K562 (cell line): ENCODE measurements around the gene C17orf113. TPM values are rescaled to one million over a fixed set of nuclear protein-coding genes. Genes with fewer than 3 reads are reported as not detected.

Experiments used
- BCL6 ChIP-seq: fragments of 250-450 bp; sonication (Bioruptor Pico); IDR thresholded peaks from 2 replicates; pipeline ENCODE4 v1.4.0; 2020
- CGGBP1 ChIP-seq: fragments of 250-450 bp; sonication (Bioruptor Pico); IDR thresholded peaks from 2 replicates; pipeline ENCODE4 v1.9.0; 2021; ENCODE audit warnings: mild to moderate bottlenecking
- CHD1 ChIP-seq: fragments of 200-600 bp; sonication (generic); IDR thresholded peaks from one replicate; pipeline ENCODE4 v1.6.1; 2012; ENCODE audit warnings: mild to moderate bottlenecking, moderate library complexity, low read length, inconsistent platforms
- E2F6 ChIP-seq, 2 experiments: IDR thresholded peaks; 2 replicates each; pipeline ENCODE4 v1.6.1; 2011; ENCODE audit warnings: borderline replicate concordance in 1 of 2, control low read depth in 1 of 2, low read depth in 1 of 2, low read length in 1 of 2, mild to moderate bottlenecking in 1 of 2, mixed read lengths in 1 of 2, moderate library complexity in 1 of 2; ENCODE audit not compliant: insufficient read depth in 1 of 2, insufficient read length in 1 of 2, poor library complexity in 1 of 2, severe bottlenecking in 1 of 2; ENCODE audit errors: extremely low read depth in 1 of 2
- ETS1 ChIP-seq: conservative IDR thresholded peaks from 2 replicates; pipeline ENCODE4 v1.6.1; 2011; ENCODE audit warnings: low read depth, mild to moderate bottlenecking, low read length; ENCODE audit not compliant: control insufficient read depth
- IRF2 ChIP-seq: sonication (generic); formaldehyde crosslinking; IDR thresholded peaks from 2 replicates; pipeline ENCODE4 v1.8.1; 2022; ENCODE audit warnings: mild to moderate bottlenecking, missing genetic modification reagents
- MECOM ChIP-seq: fragments of 250-450 bp; sonication (Bioruptor Pico); IDR thresholded peaks from 2 replicates; pipeline ENCODE4 v1.8.0; 2022; ENCODE audit warnings: inconsistent platforms
- NBN ChIP-seq: fragments of 450-650 bp; IDR thresholded peaks from 2 replicates; pipeline ENCODE4 v1.6.1; 2016; ENCODE audit warnings: low read depth, mild to moderate bottlenecking
- PTBP1 ChIP-seq: fragments of 200-400 bp; formaldehyde crosslinking; IDR thresholded peaks from 2 replicates; pipeline ENCODE4 v1.6.1; 2017; ENCODE audit warnings: low read depth, low read length
- SFPQ ChIP-seq: fragments of 200-400 bp; formaldehyde crosslinking; IDR thresholded peaks from 2 replicates; pipeline ENCODE4 v1.6.1; 2017; ENCODE audit warnings: mild to moderate bottlenecking, low read depth, low read length, moderate library complexity
- SRSF7 ChIP-seq: fragments of 200-400 bp; formaldehyde crosslinking; optimal IDR thresholded peaks from 2 replicates; pipeline ENCODE3; 2017; ENCODE audit warnings: mild to moderate bottlenecking, low read depth, low read length
- STAT5A ChIP-seq: IDR thresholded peaks from 2 replicates; pipeline ENCODE4 v1.6.1; 2012; ENCODE audit warnings: low read length, inconsistent platforms, borderline replicate concordance
- ZBTB34 ChIP-seq: fragments of 250-450 bp; sonication (Bioruptor Pico); IDR thresholded peaks from 2 replicates; pipeline ENCODE4 v1.8.0; 2021; ENCODE audit warnings: mild to moderate bottlenecking, moderate library complexity
- ZFP91 ChIP-seq: sonication (generic); formaldehyde crosslinking; IDR thresholded peaks from 2 replicates; pipeline ENCODE4 v1.8.0; 2022; ENCODE audit warnings: mild to moderate bottlenecking, missing genetic modification reagents
- ZNF274 ChIP-seq: IDR thresholded peaks from 2 replicates; pipeline ENCODE4 v1.6.1; 2011; ENCODE audit warnings: low read depth, mild to moderate bottlenecking, low read length, moderate library complexity, borderline replicate concordance
- ZNF280B ChIP-seq: fragments of 250-450 bp; sonication (Bioruptor Pico); IDR thresholded peaks from 2 replicates; pipeline ENCODE4 v1.5.1; 2021; ENCODE audit warnings: mild to moderate bottlenecking
- ZNF785 ChIP-seq: fragments of 250-450 bp; sonication (Bioruptor Pico); IDR thresholded peaks from 2 replicates; pipeline ENCODE4 v1.4.0; 2020; ENCODE audit warnings: mild to moderate bottlenecking
- polyA plus RNA-seq, 8 experiments: library from polyadenylated mRNA; depleted of rRNA in 4 of 8; stranded (reverse) in 5 of 8; unstranded in 3 of 8; fragments of >200 nt; fragmentation: Nextera tagmentation in 2 of 8; fragmentation: Illumina TruSeq in 1 of 8; extraction: Ambion mirVana in 2 of 8; extraction: Trizol in 1 of 8; gene quantifications; 2 replicates each; pipeline versions ENCODE4 v1.2.1 to v1.2.3, GENCODE V29; 2011 to 2014; ENCODE audit warnings: inconsistent platforms in 1 of 8, missing spikeins in 1 of 8
- total RNA-seq, 7 experiments: library from RNA; depleted of rRNA in 6 of 7; stranded (reverse); fragments of >200 nt in 6 of 7; fragmentation: Illumina TruSeq in 2 of 7; extraction: Trizol in 2 of 7; gene quantifications; 2 replicates each; pipeline versions ENCODE4 v1.2.1 to v1.2.3, GENCODE V29; 2011 to 2021; ENCODE audit warnings: low replicate concordance in 1 of 7

The C17orf113 gene
- total and polyA plus RNA-seq, 9 of the 15 experiments (the other 6 are each of a cell fraction or from before 2014, with no cell fraction given) = 0.10 to 1.2 (median 0.31) TPM

- TF ChIP-seq ETS1 = no peak
- TF ChIP-seq CGGBP1 (CRISPR knock-in tag) = no peak
- TF ChIP-seq ZFP91 (CRISPR knock-in tag) = no peak
- no peak for TF ChIP-seq ZNF280B (CRISPR knock-in tag)
- TF ChIP-seq STAT5A = no peak
- no peak for TF ChIP-seq ZNF785 (CRISPR knock-in tag)
- no peak for TF ChIP-seq CHD1
- no peak for TF ChIP-seq MECOM (CRISPR knock-in tag)
- no peak for TF ChIP-seq PTBP1
- TF ChIP-seq NBN = no peak
- TF ChIP-seq ZNF274 = no peak
- no peak for TF ChIP-seq SRSF7
- TF ChIP-seq BCL6 (CRISPR knock-in tag) = no peak
- TF ChIP-seq ZBTB34 (CRISPR knock-in tag) = no peak
- no peak for TF ChIP-seq IRF2 (CRISPR knock-in tag)
- no peak for TF ChIP-seq E2F6 (IDR thresholded peaks at IDR 0.05; ENCODE audit: borderline replicate concordance in 1 of 2, extremely low read depth in 1 of 2, insufficient read depth in 1 of 2, insufficient read length in 1 of 2, low read depth in 1 of 2, low read length in 1 of 2, poor library complexity in 1 of 2, severe bottlenecking in 1 of 2)
- TF ChIP-seq SFPQ = no peak
These were observed 22.2 kb downstream of the C17orf113 start (continued) for GRCh38 chr17:42027961-42028790.
